Right atrium auricular region (tissue), 2 donors: ENCODE data around the gene KRTAP10-8. TPM values are rescaled to one million over a fixed set of nuclear protein-coding genes. Genes with fewer than 3 reads are reported as not detected.

Experiments used
- DNase-seq: peaks from one replicate; pipeline ENCODE4 v3.0.0-alpha.2; 2019; ENCODE audit warnings: low spot score
- H3K27ac ChIP-seq, 2 donors: fragments of 200-600 bp; sonication (generic); 1 replicate in 1 of 2; 2 replicates in 1 of 2; pipeline ENCODE4 v1.5.1; 2016 to 2019
- H3K27me3 ChIP-seq, 2 donors: fragments of 200-600 bp; sonication (generic); one replicate each; pipeline versions ENCODE4 v1.5.1 to v1.6.0; 2017 to 2019
- H3K36me3 ChIP-seq: fragments of 200-600 bp; sonication (generic); one replicate; pipeline ENCODE4 v1.5.1; 2016
- H3K4me1 ChIP-seq, 2 donors: fragments of 200-600 bp; sonication (generic); one replicate each; pipeline versions ENCODE4 v1.5.1 to v1.6.0; 2017 to 2019
- H3K4me3 ChIP-seq, 2 donors: fragments of 200-600 bp; sonication (generic); 1 replicate in 1 of 2; 2 replicates in 1 of 2; pipeline ENCODE4 v1.5.1; 2017 to 2019; ENCODE audit warnings: mild to moderate bottlenecking in 1 of 2, moderate library complexity in 1 of 2
- H3K9me3 ChIP-seq, 2 donors: fragments of 200-600 bp; sonication (generic); one replicate each; pipeline ENCODE4 v1.5.1; 2019
- total RNA-seq, 2 donors: library from RNA; depleted of rRNA; stranded (reverse); fragments of >200 nt; gene quantifications; one replicate each; pipeline ENCODE4 v1.1.0, GENCODE V29; 2016
- TF ChIP-seq, protein P1 (sequence below), 2 donors: fragments of 200-600 bp; sonication (generic); IDR thresholded peaks; one replicate each; pipeline ENCODE4 v1.5.1; 2019; ENCODE audit warnings: antibody characterized with exemption in 2 of 2

KRTAP10-8 gene
- total RNA-seq, 2 donors from 2014 or later, result not detected

DNA sequence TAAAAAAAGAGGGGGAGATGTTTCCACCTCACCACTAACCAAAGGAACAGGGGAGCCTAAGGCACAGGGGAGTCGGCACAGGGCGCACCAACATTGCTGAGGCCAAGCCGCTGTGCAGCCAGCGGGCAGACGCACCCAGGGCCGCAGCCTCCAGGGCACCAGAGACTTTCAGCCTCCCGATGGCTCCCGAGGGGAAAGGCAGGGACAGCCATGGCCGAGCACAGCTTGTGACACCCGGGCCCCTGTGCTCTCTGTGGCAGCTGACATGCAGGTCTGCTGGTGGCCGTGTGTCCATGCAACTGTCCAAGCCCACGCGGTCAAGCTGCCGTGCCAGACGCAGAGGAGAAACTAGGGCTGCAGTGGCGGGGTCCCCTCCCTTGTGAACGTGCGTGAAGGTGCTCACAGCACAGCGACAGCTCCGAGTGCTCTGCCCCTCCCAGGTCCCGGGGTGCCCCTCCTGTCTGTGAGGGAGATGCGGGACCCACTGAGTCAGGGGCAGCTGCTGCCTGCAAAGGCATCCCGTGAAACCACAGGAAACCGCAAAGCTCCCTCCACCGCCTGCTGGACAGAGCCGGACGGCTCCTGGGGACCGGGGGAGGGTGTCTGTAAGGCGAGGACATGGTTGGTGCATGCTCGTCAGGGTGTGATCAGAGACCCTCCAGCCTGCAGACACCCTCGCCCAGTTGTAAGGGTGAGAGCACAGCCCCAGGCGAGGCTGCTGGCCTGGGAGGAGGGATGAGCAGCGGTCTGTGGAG is 36.9 kb downstream of the KRTAP10-8 start:
- Histone ChIP-seq H3K36me3 (no peaks in the 10 kb centered on the region), H3K4me3 (no peak overlapping the region), H3K27ac (no peak overlapping the region), H3K27me3 (no peaks in the 10 kb centered on the region), H3K9me3 (peaks cover 0 to 17% of the 10 kb centered on the region in 2 donors), H3K4me1 (no peaks in the 10 kb centered on the region)
- peak; percentile 23 for DNase-seq
- TF ChIP-seq, protein P1, sequence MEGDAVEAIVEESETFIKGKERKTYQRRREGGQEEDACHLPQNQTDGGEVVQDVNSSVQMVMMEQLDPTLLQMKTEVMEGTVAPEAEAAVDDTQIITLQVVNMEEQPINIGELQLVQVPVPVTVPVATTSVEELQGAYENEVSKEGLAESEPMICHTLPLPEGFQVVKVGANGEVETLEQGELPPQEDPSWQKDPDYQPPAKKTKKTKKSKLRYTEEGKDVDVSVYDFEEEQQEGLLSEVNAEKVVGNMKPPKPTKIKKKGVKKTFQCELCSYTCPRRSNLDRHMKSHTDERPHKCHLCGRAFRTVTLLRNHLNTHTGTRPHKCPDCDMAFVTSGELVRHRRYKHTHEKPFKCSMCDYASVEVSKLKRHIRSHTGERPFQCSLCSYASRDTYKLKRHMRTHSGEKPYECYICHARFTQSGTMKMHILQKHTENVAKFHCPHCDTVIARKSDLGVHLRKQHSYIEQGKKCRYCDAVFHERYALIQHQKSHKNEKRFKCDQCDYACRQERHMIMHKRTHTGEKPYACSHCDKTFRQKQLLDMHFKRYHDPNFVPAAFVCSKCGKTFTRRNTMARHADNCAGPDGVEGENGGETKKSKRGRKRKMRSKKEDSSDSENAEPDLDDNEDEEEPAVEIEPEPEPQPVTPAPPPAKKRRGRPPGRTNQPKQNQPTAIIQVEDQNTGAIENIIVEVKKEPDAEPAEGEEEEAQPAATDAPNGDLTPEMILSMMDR (IDR thresholded peaks at IDR 0.05), result no peak

DNA sequence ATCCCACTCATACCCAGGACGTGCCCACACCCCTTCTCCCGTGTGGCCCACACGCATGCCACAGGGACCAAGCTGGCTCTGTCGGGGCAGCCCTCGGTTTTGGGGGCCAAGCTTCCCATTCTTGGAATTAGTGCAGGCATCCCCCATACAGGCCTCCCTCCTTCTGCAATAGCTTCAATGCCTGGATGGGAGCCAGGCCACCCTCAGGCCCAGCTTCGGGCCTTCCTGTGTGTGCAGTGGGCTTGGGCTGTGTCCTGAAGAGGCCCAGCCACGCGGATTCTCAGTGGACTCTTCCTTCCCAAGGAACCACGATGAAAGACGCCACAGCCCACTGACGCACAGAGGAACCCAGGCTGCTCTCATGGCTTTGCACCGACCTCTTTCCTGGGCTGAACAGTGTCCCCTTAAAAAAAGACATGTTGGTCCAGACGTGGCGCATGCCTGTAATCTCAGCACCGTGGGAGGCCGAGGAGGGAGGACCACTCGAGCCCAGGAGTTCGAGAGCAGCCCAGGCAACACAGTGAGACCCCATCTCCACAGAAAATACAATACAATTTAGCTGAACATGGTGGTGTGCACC is 37.7 kb downstream of the KRTAP10-8 start:
- Histone ChIP-seq H3K27me3 (no peaks in the 10 kb centered on the region), H3K4me1 (no peaks in the 10 kb centered on the region), H3K36me3 (no peaks in the 10 kb centered on the region), H3K27ac (no peak overlapping the region), H3K4me3 (no peak overlapping the region), H3K9me3 (peaks cover 0 to 11% of the 10 kb centered on the region in 2 donors)
- peak; percentile 36 for DNase-seq
- TF ChIP-seq, protein P1 (IDR thresholded peaks at IDR 0.05), result no peak

DNA sequence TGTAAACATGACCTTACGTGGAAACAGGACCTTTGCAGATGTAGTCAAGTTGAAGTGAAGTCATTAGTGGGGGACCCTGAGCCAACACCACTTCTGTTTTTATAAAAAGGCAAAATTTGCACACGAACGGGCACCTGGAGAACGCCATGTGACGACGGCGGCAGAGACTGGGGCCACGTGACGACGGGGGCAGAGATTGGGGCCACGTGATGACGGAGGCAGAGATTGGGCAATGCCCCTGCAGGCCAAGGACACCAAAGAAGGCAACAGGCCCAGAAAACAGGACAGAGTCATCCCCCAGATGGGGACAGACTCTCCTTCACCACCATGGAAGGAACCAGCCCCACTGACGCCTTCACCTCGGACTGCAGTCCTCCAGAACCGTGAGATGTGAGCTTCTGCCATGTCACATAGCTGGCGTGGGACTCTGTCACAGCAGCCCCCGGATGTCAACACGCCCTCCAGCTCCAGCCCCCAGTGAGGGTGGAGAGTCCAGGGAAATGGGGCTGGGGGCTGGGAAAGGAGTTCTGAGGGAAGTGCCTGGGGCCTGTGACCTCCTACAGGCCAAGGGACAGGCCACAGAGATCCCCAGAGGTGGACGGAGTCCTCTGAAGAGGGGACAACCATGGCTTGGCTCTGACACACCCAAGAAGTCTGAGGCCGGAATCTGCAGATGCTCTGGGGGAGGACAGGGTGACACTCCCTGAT is 38.5 kb downstream of the KRTAP10-8 start:
- TF ChIP-seq, protein P1 (IDR thresholded peaks at IDR 0.05), result no peak
- H3K27ac ChIP-seq, result no peak overlapping the region
- H3K9me3 ChIP-seq, result peaks cover 0 to 3% of the 10 kb centered on the region in 2 donors
- no peaks in the 10 kb centered on the region for H3K4me1 ChIP-seq
- no peak for DNase-seq
- H3K4me3 ChIP-seq, result no peak overlapping the region
- no peaks in the 10 kb centered on the region for H3K36me3 ChIP-seq
- no peaks in the 10 kb centered on the region for H3K27me3 ChIP-seq

DNA sequence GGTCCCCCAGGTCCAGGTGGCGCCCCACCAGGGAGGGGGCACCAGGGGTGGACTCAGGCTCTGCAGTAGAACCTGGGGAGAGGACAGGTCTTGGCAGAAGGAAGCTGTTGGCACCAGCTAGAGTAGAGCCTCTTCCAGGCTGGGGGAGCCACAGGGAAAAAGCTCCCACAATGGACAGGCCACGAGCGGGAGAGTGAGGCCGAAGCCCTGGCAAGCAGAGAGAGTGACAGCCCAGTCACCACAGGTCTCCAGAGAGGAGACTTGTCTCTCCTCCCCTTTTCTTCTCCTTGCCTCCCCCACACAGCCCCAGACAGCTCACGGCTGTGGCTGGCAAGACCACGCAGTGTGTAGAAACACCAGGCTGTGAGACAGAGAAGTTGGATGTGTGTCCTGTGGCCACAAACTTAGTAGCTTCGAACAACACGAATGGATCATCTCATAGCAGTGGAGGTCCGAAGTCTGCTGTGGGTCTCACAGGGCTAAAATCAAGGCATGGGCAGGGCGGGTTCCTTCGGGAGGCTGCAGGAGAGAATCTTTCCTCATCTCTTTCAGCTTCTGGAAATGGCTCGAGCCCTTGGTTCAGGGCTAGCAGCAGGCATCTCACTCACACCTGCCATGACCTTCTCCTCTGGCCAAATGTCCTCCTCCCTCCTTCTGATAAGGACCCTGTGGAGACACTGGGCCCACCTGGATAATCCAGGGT is 39.2 kb downstream of the KRTAP10-8 start:
- Histone ChIP-seq H3K4me3 (no peak overlapping the region), H3K27ac (no peak overlapping the region), H3K36me3 (no peaks in the 10 kb centered on the region), H3K9me3 (peaks cover 0 to 1% of the 10 kb centered on the region in 2 donors), H3K27me3 (no peaks in the 10 kb centered on the region), H3K4me1 (no peaks in the 10 kb centered on the region)
- peak; percentile 28 for DNase-seq
- TF ChIP-seq, protein P1 (IDR thresholded peaks at IDR 0.05), result no peak

GRCh38 chr21:44653123-44653522 is 41.2 kb downstream of the KRTAP10-8 start:
- Histone ChIP-seq H3K27me3 (no peaks in the 10 kb centered on the region), H3K27ac (no peak overlapping the region), H3K36me3 (no peaks in the 10 kb centered on the region), H3K4me3 (no peak overlapping the region), H3K4me1 (no peaks in the 10 kb centered on the region), H3K9me3 (peaks cover 0 to 9% of the 10 kb centered on the region in 2 donors)
- DNase-seq, result no peak
- TF ChIP-seq, protein P1 (IDR thresholded peaks at IDR 0.05), result no peak
